Stimulated activated CD8-positive, alpha-beta memory T cell treated with anti-CD3 and anti-CD28 coated beads, Interleukin-2, amount 100 ng/mL, for 1 hour (primary cell): ENCODE measurements around the gene HECTD1.
"Not testable (repeated sequence)": the region's sequence is repeated elsewhere in the genome, so short reads cannot be mapped to it uniquely, and the experiment has no call there.

Experiments
- DNase-seq, 2 donors: peaks; one replicate each; pipeline ENCODE4 v3.0.0-alpha.2; 2020; ENCODE audit warnings: low read depth in 2 of 2

The HECTD1 gene

DNA sequence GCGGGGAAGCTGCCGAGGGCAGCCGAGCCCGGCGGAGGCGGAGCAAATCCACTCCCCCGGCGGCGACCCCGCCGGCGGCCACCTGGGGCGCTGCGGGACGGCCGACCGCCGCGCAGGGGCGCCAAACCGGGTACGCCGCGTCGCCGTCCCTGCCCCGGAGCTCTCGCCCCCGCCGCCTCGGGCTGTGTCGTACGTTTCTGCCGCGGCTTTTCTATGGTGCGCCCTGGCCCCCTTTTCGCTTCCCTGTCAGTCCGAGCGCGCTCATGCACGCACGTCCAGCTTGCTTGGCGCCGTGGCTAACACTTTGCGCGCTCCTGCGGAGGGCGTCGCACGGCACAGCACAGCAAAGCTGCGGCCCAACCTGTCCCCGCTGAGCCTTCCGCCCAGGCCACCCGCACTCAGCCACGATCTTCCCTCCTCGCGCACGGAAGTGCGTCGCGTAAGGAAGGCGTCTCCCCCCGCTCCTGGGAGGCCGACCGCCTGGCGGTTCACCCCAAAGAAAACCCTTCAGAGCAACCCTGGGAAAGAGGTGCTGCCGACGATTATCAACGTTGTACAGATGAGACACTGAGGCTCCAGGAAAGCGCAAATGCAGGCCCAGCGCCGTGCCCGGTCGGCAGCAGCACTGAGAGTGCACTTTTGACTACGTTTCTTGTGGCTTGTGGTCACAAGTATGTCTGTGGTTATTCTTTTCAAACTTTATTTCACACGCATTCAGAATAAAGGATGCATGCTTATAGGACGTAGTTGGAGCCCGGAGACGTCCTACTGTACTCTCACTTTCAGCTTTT lies at the start of gene HECTD1:
TSS of gene HECTD1 (minus strand) at position 39 of the 791 bp plus-strand sequence. CDS start 1,857 bp downstream, outside the sequence.
- peak; percentile 80 to 83 for DNase-seq

DNA sequence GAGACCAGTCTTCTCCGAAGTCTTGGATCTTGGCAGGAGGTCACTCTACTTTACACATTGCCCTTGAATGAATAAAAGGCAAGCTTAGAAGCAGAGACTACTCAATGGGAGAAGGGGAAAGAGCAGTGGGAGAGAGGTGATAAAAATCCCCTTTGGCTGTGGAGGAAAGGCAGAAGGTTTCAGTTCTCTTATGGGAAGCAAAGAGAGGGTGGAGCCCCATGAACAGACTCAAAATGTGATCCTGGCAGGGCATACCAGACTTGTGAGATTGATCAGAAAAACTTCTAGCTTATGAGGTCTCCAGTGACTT lies 49.6 kb upstream of the HECTD1 start:
- DNase-seq: no peak

DNA sequence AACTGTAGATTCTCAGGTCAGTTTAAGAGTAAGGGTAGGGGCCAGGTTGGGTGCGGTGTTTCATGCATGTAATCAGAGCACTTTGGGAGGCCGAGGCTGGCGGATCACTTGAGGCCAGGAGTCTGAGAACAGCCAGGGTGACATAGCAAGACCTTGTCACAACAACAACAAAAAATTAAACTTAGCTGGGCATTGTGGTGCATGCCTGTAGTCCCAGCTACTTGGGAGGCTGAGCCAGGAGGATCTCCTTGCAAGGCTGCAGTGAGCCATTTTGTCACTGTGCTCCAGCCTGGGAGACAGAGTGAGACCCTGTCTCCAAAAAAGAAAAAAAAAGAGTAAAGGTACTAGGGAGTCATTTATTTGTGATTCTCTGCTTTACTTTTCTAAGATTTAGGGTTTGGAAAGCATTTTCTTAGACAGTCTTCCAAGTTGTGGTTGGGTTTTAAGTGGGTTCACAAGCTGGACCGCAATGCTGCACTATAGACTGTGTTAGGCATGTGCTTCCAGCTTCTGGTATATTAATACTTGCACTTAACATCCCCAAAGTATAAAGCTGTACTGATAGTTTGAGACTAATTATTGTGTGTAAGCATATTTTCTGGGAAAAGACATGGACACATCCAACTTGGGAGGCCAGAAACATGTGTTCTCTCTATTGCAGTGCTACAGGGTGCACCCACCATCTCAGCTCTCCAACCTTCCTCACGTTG lies 49.1 kb upstream of the HECTD1 start:
- DNase-seq: no peak

- DNase-seq: not testable (repeated sequence)
These were observed 48.3 kb upstream of the HECTD1 start for GRCh38 chr14:31255918-31256317.

- DNase-seq: no peak
These were observed 47.7 kb upstream of the HECTD1 start for GRCh38 chr14:31255286-31255685.

DNA sequence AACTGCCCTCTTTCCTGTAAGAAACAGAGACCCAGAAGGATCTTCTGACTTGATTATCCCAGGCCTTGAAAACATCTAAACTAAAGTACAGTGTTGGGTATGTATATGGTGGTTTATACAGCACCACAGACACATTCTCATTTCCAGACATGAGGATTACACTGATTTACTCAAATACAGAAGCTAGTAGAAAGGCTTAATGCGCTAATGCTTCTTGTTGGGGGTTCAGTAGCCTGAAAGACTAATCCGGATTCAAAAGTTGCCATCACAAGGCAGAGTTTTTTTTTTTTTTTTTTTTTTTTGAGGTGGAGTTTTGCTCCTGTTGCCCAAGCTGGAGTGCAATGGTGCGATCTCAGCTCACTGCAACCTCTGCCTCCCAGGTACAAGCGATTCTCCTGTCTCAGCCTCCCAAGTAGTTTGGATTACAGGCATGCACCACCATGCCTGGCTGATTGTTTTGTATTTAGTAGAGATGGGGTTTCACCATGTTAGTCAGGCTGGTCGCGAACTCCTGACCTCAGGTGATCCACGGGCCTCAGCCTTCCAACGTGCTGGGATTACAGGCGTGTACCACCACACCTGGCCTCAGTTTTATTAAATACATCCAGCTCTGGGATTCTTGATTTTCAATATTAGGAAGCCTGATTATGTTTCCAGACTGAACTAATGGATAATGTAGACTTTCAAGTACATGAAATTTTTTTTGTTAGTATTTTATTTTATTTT lies 46.3 kb upstream of the HECTD1 start:
- DNase-seq: no peak

- no peak for DNase-seq
These were observed 45.3 kb upstream of the HECTD1 start for GRCh38 chr14:31252865-31253264.

- DNase-seq: no peak
These were observed 43.7 kb upstream of the HECTD1 start for GRCh38 chr14:31251028-31251958.

DNA sequence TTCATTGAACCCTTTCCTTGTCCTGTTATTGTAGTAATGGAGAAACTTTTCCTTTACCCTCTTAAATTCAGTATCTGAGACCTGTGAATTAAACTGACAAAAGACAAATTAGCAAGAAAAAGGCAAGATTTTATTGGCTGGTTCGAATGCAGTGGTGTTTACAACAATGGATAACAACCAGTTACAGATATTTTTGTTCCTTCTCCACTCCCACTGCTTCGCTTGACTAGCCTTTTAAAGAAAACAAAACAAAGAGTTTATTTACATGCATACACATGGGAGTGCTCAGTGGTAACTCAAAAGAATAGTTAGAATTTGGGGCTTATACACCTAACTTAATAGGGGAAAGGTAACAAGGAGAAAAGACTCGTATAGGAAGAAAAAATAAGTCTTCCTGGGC lies 37.0 kb upstream of the HECTD1 start:
- no peak for DNase-seq

- no peak for DNase-seq
These were observed 36.3 kb upstream of the HECTD1 start for GRCh38 chr14:31243860-31244259.

DNA sequence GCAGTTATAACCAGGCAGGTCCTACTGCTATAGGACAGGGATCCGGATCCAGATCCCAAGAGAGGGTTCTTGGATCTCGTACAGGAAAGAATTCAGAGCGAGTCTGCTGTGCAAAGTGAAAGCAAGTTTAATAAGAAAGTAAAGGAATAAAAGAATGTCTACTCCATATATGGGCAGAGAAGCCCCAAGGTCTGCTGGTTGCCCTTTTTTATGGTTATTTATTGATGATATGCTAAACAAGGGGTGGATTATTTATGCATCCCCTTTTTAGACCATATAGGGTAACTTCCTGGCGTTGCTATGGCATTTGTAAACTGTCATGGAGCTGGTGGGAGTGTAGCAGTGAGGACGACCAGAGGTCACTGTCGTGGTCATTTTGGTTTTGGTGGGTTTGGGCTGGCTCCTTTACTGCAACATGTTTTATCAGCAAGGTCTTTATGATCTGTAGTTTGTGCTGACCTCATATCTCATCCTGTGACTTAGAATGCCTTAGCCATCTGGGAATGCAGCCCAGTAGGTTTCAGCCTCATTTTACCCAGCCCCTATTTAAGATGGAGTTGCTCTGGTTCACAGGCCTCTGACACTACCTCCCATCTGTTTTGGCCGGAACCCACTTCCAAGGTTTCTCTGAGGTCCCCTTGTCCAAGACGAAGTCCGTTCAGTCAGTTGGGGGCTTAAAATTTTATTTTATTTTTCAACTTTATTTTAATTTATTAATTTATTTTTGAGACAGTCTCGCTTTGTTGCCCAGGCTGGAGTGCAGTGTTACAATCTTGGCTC lies 34.8 kb upstream of the HECTD1 start:
- not testable (repeated sequence) for DNase-seq

DNA sequence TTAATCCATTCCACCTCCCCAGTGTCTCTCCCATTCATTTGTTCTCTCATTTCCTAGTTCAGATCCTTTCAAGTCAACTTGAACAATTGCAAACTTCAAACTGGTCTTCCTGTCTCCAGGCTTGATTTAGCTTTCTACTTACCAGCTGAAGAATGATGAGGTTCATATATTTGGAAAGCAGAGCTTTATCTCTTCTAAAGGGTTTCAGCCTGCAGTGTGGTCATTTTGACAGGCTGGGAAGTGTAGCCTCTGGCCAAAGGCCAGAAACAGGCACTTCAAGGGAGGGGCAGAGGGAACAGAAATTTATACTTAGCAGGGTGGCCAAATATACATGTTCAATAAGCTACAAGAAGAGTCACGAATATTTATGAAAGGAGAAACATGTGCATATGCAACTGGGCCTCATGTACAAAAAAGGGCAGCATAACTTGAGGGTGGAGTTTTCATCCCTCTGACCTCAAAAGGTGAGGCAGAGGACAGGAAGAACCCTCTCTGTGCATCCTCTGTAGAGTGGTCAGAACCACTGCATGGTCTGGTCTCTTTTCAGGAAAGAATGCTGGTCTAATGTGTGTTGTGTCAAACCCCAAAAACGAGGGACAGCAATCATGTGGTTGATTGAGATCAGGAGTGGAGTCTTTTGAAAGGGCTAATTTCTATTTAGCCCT lies 34.0 kb upstream of the HECTD1 start:
- no peak for DNase-seq

DNA sequence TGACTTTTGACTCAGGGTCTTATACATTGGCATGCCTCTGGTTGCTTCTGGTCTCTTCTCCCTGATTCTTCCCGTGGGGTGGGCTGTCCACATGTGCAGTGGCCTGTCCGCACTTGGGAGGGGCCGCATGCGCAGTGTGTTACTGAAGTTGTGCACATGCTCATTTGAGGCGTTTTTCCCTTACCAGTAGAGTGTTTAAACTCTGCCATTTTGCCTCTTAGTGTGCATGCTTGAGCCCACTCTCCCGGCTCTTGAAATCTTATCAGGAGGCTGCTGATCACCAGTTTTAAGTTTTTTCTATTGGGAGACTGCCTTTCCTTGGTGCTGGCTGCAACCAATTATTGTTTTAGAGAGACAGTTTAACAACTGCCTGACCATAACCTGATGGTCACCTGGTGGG lies 32.1 kb upstream of the HECTD1 start:
- no peak for DNase-seq

DNA sequence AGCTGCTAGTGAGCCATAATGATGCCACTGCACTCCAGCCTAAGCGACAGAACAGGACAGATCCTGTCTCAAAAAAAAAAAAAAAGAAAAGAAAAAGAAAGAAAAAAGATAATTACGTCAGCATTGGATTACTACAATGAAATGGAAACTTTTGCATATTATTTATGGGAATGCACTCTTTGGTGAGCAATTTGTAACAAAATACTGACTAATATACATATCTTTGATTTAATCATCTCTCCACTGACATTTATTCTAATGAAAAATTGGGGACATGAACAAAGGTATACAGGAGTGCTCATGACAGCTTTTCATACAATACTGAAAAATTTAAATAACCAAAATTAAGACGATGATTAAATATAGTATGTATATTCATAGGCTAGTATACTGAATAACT lies 27.9 kb upstream of the HECTD1 start:
- no peak for DNase-seq

- DNase-seq: no peak
These were observed 24.5 kb upstream of the HECTD1 start for GRCh38 chr14:31232081-31232480.

- not testable (repeated sequence) for DNase-seq
These were observed 23.7 kb upstream of the HECTD1 start for GRCh38 chr14:31231272-31231671.

DNA sequence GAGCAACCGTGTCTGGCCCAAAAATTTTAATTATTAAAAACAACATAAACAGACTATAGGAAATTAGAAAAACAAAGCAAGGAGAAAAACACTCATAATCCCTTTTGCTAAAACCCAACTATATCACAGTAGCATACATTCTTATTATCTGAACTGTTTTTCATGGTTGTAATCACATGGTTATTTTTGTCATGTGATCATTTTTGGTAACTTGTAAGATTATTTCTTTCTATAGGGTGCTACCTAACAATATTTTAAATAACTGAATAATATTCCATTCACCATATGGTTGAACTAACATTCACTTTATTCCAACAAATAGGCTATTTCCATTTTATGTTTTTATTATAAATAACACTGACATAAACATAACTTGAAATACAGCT lies 23.0 kb upstream of the HECTD1 start:
- no peak for DNase-seq

- no peak for DNase-seq
These were observed 22.3 kb upstream of the HECTD1 start for GRCh38 chr14:31229638-31230572.

GRCh38 chr14:31229009-31229408 lies 21.4 kb upstream of the HECTD1 start:
- no peak for DNase-seq
